Fibroblast of the conjunctiva (primary cell): Measurements from ENCODE around the gene ID3.
"Not testable (repeated sequence)": the region's sequence is repeated elsewhere in the genome, so short reads cannot be mapped to it uniquely, and the experiment has no call there.

Experiments used
- DNase-seq: peaks from one replicate; pipeline ENCODE4 v3.0.0-alpha.2; 2010; ENCODE audit warnings: low read depth

Gene ID3

GRCh38 chr1:23588749-23589548 is 29.6 kb upstream of the ID3 start:
- no peak for DNase-seq

- peak; percentile 90 for DNase-seq
Measured at GRCh38 chr1:23585321-23586022, 26.2 kb upstream of the ID3 start.

GRCh38 chr1:23583727-23584126 is 24.4 kb upstream of the ID3 start:
- DNase-seq, result not testable (repeated sequence)

GRCh38 chr1:23582820-23583219 is 23.5 kb upstream of the ID3 start:
- DNase-seq, result no peak

DNA sequence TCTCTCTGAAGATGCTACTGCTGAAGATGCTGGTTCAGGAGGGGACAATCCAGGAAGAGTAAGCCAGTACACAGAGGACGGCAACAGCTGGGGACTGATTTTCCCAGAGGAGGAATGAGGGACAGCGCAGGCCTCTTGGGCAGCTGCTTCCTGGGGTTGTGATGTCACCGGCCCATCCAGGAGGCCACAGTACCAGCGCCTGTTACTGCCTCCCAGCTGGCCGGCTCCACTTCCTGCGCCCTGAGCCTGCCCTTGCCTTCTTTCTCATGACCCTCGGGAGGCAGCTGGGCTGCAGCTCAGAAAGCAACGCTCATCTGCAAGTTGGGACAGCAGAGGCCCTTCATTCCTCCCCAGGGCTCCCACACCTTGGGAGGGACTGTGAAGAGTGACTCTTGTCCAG is 21.9 kb upstream of the ID3 start:
- no peak for DNase-seq

DNA sequence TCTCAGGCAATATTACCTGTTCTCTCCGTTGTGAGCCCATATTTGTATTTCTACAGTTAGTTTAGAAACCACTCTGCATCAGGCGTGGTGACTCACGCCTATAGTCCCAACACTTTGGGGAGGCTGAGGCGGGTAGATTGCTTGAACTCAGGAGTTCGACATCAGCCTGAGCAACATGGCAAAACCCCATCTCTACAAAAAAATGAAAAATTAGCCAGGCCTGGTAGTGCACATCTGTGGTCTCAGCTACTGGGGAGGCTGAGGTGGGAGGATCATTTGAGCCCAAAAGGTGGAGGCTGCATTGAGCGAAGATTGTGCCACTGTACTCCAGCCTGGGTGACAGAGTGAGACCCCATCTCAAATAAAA is 19.7 kb upstream of the ID3 start:
- DNase-seq, result no peak

DNA sequence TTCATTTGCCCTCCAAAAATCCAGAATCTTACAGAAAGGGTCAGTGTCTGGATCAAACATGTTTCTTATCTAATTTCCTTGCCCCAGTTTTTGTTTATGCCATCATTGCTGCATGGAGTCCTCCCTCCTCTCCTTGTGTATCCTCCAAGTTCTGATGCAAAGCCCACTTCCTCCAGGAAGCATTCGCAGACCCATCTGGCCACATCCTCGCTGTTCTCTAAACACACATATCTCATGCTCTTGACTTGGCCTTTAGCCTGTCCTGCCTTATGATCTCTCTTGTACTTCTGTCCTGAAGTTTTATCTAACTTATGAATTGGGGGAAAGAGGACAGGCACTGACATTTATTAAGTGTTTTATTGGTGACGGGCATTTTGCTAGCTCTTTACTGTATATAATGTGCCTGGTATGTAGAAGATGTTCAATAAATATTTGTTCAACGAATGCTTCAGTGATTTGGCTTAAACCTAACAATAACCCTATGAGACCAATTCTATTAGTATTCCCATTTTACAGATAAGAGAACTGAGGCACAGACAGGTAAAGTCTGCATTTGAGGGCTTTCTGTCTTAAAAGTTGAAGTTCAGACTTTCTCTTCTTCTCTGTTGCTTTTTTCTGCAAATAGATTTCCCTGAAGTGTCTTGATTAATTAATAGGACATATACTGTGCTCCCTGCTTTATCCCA is 19.2 kb upstream of the ID3 start:
- no peak for DNase-seq

GRCh38 chr1:23577056-23578004 is 18.0 kb upstream of the ID3 start:
- peak; percentile 61 for DNase-seq

DNA sequence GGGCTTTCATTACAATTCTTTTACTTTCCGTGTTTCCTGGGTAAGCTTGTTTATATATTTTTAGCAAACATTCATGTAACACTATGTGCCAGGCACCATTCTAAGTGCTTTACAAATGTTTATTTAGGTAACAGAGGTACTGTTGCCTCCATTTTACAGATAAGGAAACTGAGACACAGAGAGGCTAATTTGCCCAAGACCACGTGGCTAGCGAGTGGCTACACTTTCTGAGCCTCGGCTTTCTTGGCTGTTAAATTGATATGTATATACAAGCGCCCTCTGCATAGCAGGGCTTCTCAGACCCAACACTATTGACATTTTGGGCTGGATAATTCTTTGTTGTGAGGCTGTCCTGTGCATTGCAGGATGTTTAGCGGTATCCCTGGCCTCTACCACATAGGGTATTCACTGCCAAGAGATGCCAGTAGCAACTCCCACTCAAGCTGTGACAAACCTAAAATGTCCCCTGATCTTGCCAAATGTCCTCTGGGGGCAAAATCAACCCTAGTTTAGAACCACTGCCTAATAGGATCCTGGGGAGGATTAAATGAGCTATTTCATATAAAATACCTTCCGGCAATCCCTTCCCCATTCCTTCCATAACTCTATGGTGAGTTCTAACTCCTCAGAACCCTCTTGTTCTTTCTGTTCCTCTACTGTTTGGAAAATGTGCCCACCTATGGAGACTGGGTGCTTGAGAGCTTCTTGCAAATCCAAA is 17.2 kb upstream of the ID3 start:
- no peak for DNase-seq

- DNase-seq, result no peak
Measured at GRCh38 chr1:23575226-23575810, 16.0 kb upstream of the ID3 start.

DNA sequence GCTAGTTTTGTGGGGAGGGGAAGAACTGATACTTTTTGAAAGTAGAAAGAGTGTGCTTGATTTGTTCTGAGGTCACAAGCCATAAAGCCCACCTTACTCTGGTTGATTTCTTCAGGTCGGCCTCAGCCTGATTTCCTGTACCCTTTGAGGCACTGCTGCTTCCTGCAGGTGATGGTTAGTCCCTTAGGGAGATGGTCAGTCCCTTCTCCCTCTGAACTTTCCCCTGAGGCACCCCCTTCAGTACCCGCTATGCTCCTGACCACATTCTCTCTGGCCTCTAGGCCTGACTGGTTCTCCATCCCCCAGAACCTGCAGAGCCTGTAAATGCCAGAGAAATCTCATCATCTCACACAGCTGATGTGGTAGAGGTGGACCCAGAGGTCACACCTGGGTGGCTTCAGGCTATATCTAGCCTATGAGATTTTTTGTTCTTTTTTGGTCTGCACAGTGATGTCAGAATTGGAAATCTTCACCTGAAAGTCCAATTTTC is 15.0 kb upstream of the ID3 start:
- no peak for DNase-seq

DNA sequence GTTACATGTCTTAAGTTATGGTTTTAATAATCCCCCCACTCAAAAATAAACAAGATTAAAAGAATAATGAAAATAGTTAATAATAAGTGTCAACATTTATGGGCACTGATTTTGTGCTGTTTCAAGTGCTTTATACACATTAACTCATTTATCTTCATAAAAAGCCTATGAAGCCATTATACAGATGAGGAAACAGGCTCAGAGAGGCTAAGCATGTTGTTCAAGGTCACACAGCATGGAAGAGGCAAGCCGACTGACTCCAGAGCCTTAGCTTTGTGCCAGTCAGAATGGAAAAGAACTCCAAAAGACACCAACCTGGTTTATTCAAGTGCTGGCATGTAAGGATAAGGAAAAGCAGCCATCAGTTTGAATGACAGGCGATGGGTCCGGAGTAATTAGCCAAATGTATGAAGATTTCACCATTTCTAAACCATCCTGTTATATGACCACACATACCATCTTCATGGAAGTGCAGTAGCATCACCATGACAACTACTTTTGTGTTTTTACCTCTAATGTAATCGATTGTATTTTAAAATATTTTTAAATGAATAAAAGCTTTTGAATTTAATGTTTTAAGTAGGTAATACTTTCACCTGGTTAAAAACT is 14.4 kb upstream of the ID3 start:
- DNase-seq, result no peak

DNA sequence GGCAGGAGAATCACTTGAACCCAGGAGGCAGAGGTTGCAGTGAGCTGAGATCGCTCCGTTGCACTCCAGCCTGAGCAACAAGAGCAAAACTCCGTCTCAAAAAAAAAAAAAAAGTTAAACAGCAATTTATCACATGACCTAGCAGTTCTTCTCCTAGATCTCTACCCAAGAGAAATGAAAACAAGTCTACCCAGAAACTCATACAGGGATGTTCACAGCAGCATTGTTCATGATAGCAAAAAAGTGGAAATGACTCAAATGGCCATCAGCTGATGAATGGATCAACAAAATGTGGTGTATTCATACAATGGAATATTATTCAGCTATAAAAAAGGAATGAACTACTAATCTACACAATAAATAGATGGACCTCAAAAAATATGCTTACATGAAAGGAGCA is 12.2 kb upstream of the ID3 start:
- DNase-seq, result no peak

- DNase-seq, result no peak
Measured at GRCh38 chr1:23570001-23570691, 10.8 kb upstream of the ID3 start.

GRCh38 chr1:23568608-23569383 is 9.5 kb upstream of the ID3 start:
- no peak for DNase-seq

GRCh38 chr1:23567996-23568607 is 8.8 kb upstream of the ID3 start:
- no peak for DNase-seq

GRCh38 chr1:23567629-23567995 is 8.3 kb upstream of the ID3 start:
- DNase-seq, result no peak

- no peak for DNase-seq
Measured at GRCh38 chr1:23566304-23566703, 7.0 kb upstream of the ID3 start.

DNA sequence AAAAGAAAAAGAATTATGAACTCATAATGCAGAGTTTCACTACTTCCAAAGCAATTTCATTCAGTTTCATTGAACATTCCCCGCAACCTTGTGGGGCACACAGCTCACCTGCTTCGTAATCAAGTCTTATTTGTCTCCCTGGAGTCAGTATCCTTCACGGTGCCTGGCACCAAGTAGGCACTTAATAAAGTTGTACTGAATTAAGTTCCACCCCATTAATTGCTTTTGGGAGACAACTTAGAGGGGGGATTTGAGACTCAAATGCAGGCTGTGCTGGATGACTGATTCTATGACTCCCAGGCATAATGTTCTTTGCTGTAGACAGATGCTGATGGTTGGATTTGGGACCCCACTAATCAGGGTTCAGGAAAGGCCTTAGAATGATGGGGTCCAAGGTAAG is 6.5 kb upstream of the ID3 start:
- no peak for DNase-seq
